Neutrophil (primary cell): Measurements from ENCODE around the gene ROBO4.
A peak's percentile ranks its signal among the peaks of the same experiment; 100 is the strongest.

Experiments
- H3K27ac ChIP-seq: fragments of 200-600 bp; sonication (generic); 2 replicates; pipeline ENCODE4 v1.5.1; 2016; ENCODE audit warnings: mild to moderate bottlenecking, moderate library complexity
- H3K27me3 ChIP-seq: fragments of 200-600 bp; sonication (generic); 2 replicates; pipeline ENCODE4 v1.6.0; 2016; ENCODE audit warnings: mild to moderate bottlenecking
- H3K36me3 ChIP-seq: fragments of 200-600 bp; sonication (generic); 2 replicates; pipeline ENCODE4 v1.5.1; 2017
- H3K4me1 ChIP-seq, 2 experiments: fragments of 200-600 bp in 1 of 2; sonication (generic) in 1 of 2; 1 replicate in 1 of 2; 2 replicates in 1 of 2; pipeline versions ENCODE4 v1.5.1 to v1.6.1; 2013 to 2016; ENCODE audit warnings: low read depth in 1 of 2, low read length in 1 of 2, mild to moderate bottlenecking in 1 of 2, moderate library complexity in 1 of 2; ENCODE audit not compliant: control insufficient read depth in 1 of 2, insufficient read depth in 1 of 2
- H3K4me3 ChIP-seq, 2 experiments: fragments of 200-600 bp in 1 of 2; sonication (generic) in 1 of 2; 1 replicate in 1 of 2; 2 replicates in 1 of 2; pipeline ENCODE4 v1.5.1; 2013 to 2016; ENCODE audit warnings: low read depth in 1 of 2, low read length in 1 of 2, mild to moderate bottlenecking in 1 of 2, moderate library complexity in 1 of 2
- H3K9me3 ChIP-seq: fragments of 200-600 bp; sonication (generic); 2 replicates; pipeline ENCODE4 v1.5.1; 2016
- CTCF ChIP-seq: fragments of 200-600 bp; sonication (generic); IDR thresholded peaks from 2 replicates; pipeline ENCODE4 v1.5.1; 2016; ENCODE audit warnings: antibody characterized with exemption

The ROBO4 gene

GRCh38 chr11:124918950-124919349 is 21.3 kb upstream of the ROBO4 start, which contains the start of gene HEPN1:
HEPN1 (plus strand) TSS chr11:124919250.
- Histone ChIP-seq H3K27ac (peak within 1 kb of the TSS; percentile 65), H3K36me3 (no peaks in the 10 kb centered on the region), H3K4me1 (peaks cover 7 to 40% of the 10 kb centered on the region in 2 experiments), H3K4me3 (no peak within 1 kb of the TSS), H3K9me3 (no peaks in the 10 kb centered on the region), H3K27me3 (peaks cover 27% of the 10 kb centered on the region)
- TF ChIP-seq CTCF, result no peak

GRCh38 chr11:124917115-124917637 is 19.5 kb upstream of the ROBO4 start:
- Histone ChIP-seq H3K4me3 (no peak overlapping the region), H3K36me3 (no peaks in the 10 kb centered on the region), H3K27me3 (peaks cover 16% of the 10 kb centered on the region), H3K27ac (peak overlapping the region; percentile 65), H3K4me1 (peaks cover 7 to 40% of the 10 kb centered on the region in 2 experiments), H3K9me3 (no peaks in the 10 kb centered on the region)
- TF ChIP-seq CTCF, result no peak

GRCh38 chr11:124916370-124916710 is 18.7 kb upstream of the ROBO4 start:
- Histone ChIP-seq H3K36me3 (no peaks in the 10 kb centered on the region), H3K27me3 (peaks cover 7% of the 10 kb centered on the region), H3K27ac (no peak overlapping the region), H3K4me3 (no peak overlapping the region), H3K4me1 (peaks cover 7 to 37% of the 10 kb centered on the region in 2 experiments), H3K9me3 (no peaks in the 10 kb centered on the region)
- TF ChIP-seq CTCF, result no peak

DNA sequence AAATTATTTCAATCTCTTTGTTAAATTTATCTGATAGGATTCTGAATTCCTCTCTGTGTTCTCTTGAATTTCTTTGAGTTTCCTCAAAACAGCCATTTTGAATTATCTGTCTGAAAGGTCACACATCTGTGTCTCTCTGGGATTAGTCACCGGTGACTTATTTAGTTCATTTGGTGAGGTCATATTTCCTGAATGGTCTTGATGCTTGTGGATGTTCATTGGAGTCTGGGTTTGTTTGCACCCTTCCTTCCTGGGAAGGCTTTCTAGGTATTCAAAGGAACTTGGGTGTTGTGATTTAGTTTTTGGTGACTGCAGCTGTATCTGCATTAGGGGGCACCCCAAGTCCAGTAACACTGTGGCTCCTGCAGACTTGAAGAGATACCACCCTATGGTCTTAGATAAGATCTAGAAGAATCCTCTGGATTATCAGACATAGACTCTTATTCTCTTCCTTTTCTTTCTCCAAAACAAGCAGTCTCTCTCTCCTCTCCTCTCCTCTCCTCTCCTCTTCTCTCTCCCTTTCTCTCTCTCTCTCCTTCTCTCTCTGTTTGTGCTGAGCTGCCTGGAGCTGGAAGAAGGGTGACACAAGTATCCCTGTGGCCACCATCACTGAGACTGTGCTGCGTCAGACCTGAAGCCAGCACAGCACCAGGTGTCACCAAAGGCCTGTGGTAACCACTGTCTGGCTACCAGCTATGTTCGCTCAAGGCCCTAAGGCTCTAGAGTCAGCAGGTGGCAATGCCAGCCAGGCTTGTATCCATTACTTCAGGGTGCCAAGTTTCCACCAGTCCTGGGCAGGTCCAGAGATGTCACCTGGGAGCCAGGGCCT is 18.1 kb upstream of the ROBO4 start:
- Histone ChIP-seq H3K4me3 (no peak overlapping the region), H3K27ac (no peak overlapping the region), H3K27me3 (peaks cover 1% of the 10 kb centered on the region), H3K9me3 (no peaks in the 10 kb centered on the region), H3K4me1 (peaks cover 7 to 31% of the 10 kb centered on the region in 2 experiments), H3K36me3 (no peaks in the 10 kb centered on the region)
- TF ChIP-seq CTCF, result no peak

DNA sequence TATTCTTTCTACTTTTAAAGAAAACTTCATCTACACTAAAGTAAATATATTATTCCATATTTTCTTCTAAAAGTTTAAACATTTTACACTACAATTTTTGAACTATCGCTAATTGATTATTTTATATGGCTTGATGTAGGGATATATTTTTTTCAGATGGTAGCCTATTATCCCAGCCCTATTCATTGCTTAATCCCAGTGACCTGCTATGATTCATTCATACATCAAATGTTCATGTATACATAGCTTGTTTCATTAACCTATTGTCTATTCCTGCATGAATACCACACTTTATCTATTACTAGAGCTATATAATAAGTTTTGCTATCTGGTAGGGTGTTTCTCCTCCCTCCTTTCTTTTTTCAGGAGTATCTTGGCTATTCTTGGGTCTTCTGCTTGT is 5.0 kb upstream of the ROBO4 start:
- H3K27ac ChIP-seq, result no peak overlapping the region
- H3K36me3 ChIP-seq, result no peaks in the 10 kb centered on the region
- no peaks in the 10 kb centered on the region for H3K9me3 ChIP-seq
- TF ChIP-seq CTCF, result no peak
- peaks cover 0 to 3% of the 10 kb centered on the region in 2 experiments for H3K4me1 ChIP-seq
- H3K4me3 ChIP-seq, result no peak overlapping the region
- H3K27me3 ChIP-seq, result peaks cover 31% of the 10 kb centered on the region
